ENCODE data around the gene THOP1. TPM values are rescaled to one million over a fixed set of nuclear protein-coding genes. Genes with fewer than 3 reads are reported as not detected.

Gene THOP1
- polyA plus RNA-seq, 3 donors, result 13.4 to 17.6 (median 14.6) TPM

DNA sequence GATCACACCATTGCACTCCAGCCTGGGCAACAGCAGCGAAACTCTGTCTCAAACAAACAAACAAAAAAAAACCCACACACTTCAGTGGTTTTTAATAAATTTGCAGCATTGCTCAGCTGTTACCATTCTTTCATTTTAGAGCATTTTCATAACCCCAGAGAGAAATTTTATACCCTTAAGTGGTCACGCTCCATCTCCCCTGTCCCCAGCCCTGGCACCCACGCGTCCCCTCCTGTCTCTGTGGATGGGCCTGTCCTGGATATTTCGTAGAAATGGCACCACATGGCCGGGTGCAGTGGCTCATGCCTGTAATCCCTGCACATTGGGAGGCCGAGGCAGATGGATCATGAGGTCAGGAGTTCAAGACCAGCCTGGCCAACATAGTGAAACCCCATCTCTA lies 7.8 kb downstream of the THOP1 start:
- H3K36me3 Mint-ChIP-seq, result peaks cover 28 to 72% of the 10 kb centered on the region in 2 donors
- DNase-seq, result no peak
- Histone ChIP-seq H3K9ac (ENCODE audit: insufficient read depth, low read length, poor library complexity, severe bottlenecking) (no peak overlapping the region), H3K4me2 (replicated peaks; ENCODE audit: extremely low read depth, low read length, poor library complexity, severe bottlenecking) (no peak overlapping the region), H4K20me1 (ENCODE audit: insufficient read depth, low read length) (no peaks in the 10 kb centered on the region), H3K79me2 (ENCODE audit: insufficient read depth, low read length) (peaks cover 4% of the 10 kb centered on the region), H3K4me1 (ENCODE audit: control insufficient read depth in 1 of 2, insufficient read depth in 2 of 2, low read length in 2 of 2) (no peaks in the 10 kb centered on the region), H3K36me3 (replicated peaks in 1 of 2; ENCODE audit: control insufficient read depth in 1 of 2, insufficient read depth in 2 of 2, low read length in 2 of 2) (peaks cover 21 to 49% of the 10 kb centered on the region in 2 donors), H3K4me3 (replicated peaks in 1 of 3; ENCODE audit: low read depth in 2 of 3, low read length in 3 of 3) (no peak overlapping the region), H2AFZ (ENCODE audit: insufficient read depth, low read depth, low read length, poor library complexity, severe bottlenecking) (no peak overlapping the region), H3K27ac (ENCODE audit: low read depth in 1 of 2, low read length in 2 of 2) (no peak overlapping the region), H3K27me3 (ENCODE audit: control insufficient read depth in 2 of 2, insufficient read depth in 2 of 2, low read length in 2 of 2) (no peaks in the 10 kb centered on the region), H3K9me3 (replicated peaks in 1 of 2; ENCODE audit: control insufficient read depth in 1 of 2, insufficient read depth in 1 of 2, low read length in 2 of 2) (no peaks in the 10 kb centered on the region)
- intact Hi-C loops (cut with micrococcal nuclease), result no loop called here
- H3K27me3 Mint-ChIP-seq (ENCODE audit: low read depth in 3 of 3), result no peaks in the 10 kb centered on the region
- no peak overlapping the region for H3K27ac Mint-ChIP-seq
- TF ChIP-seq, protein P1, sequence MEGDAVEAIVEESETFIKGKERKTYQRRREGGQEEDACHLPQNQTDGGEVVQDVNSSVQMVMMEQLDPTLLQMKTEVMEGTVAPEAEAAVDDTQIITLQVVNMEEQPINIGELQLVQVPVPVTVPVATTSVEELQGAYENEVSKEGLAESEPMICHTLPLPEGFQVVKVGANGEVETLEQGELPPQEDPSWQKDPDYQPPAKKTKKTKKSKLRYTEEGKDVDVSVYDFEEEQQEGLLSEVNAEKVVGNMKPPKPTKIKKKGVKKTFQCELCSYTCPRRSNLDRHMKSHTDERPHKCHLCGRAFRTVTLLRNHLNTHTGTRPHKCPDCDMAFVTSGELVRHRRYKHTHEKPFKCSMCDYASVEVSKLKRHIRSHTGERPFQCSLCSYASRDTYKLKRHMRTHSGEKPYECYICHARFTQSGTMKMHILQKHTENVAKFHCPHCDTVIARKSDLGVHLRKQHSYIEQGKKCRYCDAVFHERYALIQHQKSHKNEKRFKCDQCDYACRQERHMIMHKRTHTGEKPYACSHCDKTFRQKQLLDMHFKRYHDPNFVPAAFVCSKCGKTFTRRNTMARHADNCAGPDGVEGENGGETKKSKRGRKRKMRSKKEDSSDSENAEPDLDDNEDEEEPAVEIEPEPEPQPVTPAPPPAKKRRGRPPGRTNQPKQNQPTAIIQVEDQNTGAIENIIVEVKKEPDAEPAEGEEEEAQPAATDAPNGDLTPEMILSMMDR (IDR thresholded peaks at IDR 0.05), result no peak
- WGBS (ENCODE audit: insufficient coverage), result 100% methylated on average over 6 of the region's 7 CpGs
- no peaks in the 10 kb centered on the region for H3K9me3 Mint-ChIP-seq
- H3K4me1 Mint-ChIP-seq, result no peaks in the 10 kb centered on the region
- no peak overlapping the region for H3K4me3 Mint-ChIP-seq

DNA sequence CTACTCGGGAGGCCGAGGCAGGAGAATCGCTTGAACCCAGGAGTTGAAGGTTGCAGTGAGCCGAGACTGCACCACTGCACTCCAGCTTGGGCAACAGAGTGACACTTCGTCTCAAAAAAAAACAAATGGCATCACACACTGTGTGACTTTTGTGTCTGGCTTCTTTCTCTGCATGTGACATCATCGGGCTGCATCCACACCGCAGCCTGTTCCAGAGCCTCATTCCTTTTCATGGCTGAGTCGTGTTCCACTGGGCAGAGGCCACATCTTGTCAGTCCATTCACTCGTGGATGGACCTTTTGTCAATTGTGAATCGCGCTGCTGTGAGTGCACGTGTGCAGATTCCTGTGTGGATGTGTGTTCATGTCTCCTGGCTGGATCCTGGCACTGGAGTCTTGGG lies 8.3 kb downstream of the THOP1 start:
- Mint-ChIP-seq H3K4me3 (no peak overlapping the region), H3K27me3 (ENCODE audit: low read depth in 3 of 3) (no peaks in the 10 kb centered on the region), H3K27ac (no peak overlapping the region), H3K4me1 (no peaks in the 10 kb centered on the region), H3K9me3 (no peaks in the 10 kb centered on the region), H3K36me3 (peaks cover 28 to 71% of the 10 kb centered on the region in 2 donors)
- WGBS (ENCODE audit: insufficient coverage), result 98% methylated on average over 8 of the region's 12 CpGs
- Histone ChIP-seq H3K27me3 (ENCODE audit: control insufficient read depth in 2 of 2, insufficient read depth in 2 of 2, low read length in 2 of 2) (no peaks in the 10 kb centered on the region), H2AFZ (ENCODE audit: insufficient read depth, low read depth, low read length, poor library complexity, severe bottlenecking) (no peak overlapping the region), H3K27ac (ENCODE audit: low read depth in 1 of 2, low read length in 2 of 2) (no peak overlapping the region), H3K9ac (ENCODE audit: insufficient read depth, low read length, poor library complexity, severe bottlenecking) (no peak overlapping the region), H3K9me3 (replicated peaks in 1 of 2; ENCODE audit: control insufficient read depth in 1 of 2, insufficient read depth in 1 of 2, low read length in 2 of 2) (no peaks in the 10 kb centered on the region), H3K36me3 (replicated peaks in 1 of 2; ENCODE audit: control insufficient read depth in 1 of 2, insufficient read depth in 2 of 2, low read length in 2 of 2) (peaks cover 21 to 49% of the 10 kb centered on the region in 2 donors), H3K4me2 (replicated peaks; ENCODE audit: extremely low read depth, low read length, poor library complexity, severe bottlenecking) (no peak overlapping the region), H3K4me1 (ENCODE audit: control insufficient read depth in 1 of 2, insufficient read depth in 2 of 2, low read length in 2 of 2) (no peaks in the 10 kb centered on the region), H3K79me2 (ENCODE audit: insufficient read depth, low read length) (peaks cover 4% of the 10 kb centered on the region), H4K20me1 (ENCODE audit: insufficient read depth, low read length) (no peaks in the 10 kb centered on the region), H3K4me3 (replicated peaks in 1 of 3; ENCODE audit: low read depth in 2 of 3, low read length in 3 of 3) (no peak overlapping the region)
- TF ChIP-seq, protein P1 (IDR thresholded peaks at IDR 0.05), result no peak
- no peak for DNase-seq
- intact Hi-C loops (cut with micrococcal nuclease), result no loop called here
